ENCODE measurements around the gene COL6A3. TPM values are rescaled to one million over a fixed set of nuclear protein-coding genes. Genes with fewer than 3 reads are reported as not detected.

The COL6A3 gene
- total RNA-seq, 1 donor from 2014 or later, result 0.41 TPM

DNA sequence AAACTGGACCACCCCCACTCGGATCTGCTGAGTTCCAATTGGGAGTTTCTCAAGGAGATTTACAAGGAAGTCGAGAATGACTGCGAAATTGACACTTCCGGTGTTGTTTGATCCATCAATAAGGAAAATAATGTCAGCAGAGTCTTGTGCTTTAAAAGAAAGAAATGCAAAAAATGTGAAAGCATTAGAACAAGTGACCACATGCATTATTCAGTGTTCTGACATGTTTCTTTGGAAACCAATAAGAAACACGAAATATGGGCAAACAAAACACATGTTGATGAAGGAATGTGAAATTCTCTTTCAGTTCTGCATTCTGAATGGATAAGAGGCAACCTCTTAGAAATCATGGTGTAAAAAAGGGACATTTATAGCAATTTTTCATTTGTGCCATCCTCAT, 25.9 kb downstream of the COL6A3 start:
- Histone ChIP-seq H3K4me1 (no peaks in the 10 kb centered on the region), H3K9me3 (ENCODE audit: low read depth) (no peaks in the 10 kb centered on the region), H2AFZ (replicated peaks) (no peak overlapping the region), H3K36me3 (no peaks in the 10 kb centered on the region), H3F3A (ENCODE audit: low read depth) (no peaks in the 10 kb centered on the region), H4K20me1 (ENCODE audit: low read depth) (no peaks in the 10 kb centered on the region), H3K79me2 (ENCODE audit: low read depth) (no peaks in the 10 kb centered on the region), H3K4me3 (no peak overlapping the region), H3K4me2 (no peak overlapping the region), H3K9ac (no peak overlapping the region), H3K27me3 (no peaks in the 10 kb centered on the region), H3K27ac (no peak overlapping the region)
- Mint-ChIP-seq H3K4me1 (peaks cover 3% of the 10 kb centered on the region), H3K9me3 (peaks cover 3% of the 10 kb centered on the region), H3K36me3 (no peaks in the 10 kb centered on the region), H3K27ac (no peak overlapping the region), H3K27me3 (ENCODE audit: insufficient read depth, low read depth) (peaks cover 2% of the 10 kb centered on the region), H3K4me3 (no peak overlapping the region)
- TF ChIP-seq EZH2 (IDR thresholded peaks at IDR 0.05) (no peak), EZH2phosphoT487 (IDR thresholded peaks at IDR 0.05) (no peak)
- TF ChIP-seq, protein P1, sequence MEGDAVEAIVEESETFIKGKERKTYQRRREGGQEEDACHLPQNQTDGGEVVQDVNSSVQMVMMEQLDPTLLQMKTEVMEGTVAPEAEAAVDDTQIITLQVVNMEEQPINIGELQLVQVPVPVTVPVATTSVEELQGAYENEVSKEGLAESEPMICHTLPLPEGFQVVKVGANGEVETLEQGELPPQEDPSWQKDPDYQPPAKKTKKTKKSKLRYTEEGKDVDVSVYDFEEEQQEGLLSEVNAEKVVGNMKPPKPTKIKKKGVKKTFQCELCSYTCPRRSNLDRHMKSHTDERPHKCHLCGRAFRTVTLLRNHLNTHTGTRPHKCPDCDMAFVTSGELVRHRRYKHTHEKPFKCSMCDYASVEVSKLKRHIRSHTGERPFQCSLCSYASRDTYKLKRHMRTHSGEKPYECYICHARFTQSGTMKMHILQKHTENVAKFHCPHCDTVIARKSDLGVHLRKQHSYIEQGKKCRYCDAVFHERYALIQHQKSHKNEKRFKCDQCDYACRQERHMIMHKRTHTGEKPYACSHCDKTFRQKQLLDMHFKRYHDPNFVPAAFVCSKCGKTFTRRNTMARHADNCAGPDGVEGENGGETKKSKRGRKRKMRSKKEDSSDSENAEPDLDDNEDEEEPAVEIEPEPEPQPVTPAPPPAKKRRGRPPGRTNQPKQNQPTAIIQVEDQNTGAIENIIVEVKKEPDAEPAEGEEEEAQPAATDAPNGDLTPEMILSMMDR (IDR thresholded peaks at IDR 0.05), result no peak
- DNase-seq (ENCODE audit: low spot score), result no peak

DNA sequence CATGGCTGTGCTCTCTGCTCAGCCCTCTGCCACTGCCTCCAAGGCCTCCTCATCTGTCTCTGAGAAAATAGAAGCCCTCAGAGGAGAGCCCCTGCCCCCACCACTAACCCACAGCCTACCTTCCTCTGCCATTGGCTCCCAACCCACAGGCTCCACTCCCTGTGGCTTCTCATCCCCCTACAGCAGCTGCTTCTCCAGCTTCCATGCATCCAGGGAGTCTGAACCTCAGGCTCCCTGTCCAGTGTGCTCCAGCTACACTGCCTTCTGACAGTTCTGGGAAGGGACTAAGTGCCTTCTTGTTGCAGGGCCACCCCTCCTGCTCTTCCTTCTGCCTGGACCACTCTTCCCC, 29.3 kb downstream of the COL6A3 start:
- no peak overlapping the region for H2AFZ ChIP-seq (replicated peaks)
- H4K20me1 ChIP-seq (ENCODE audit: low read depth), result no peaks in the 10 kb centered on the region
- Mint-ChIP-seq H3K4me1 (no peaks in the 10 kb centered on the region), H3K36me3 (no peaks in the 10 kb centered on the region), H3K27ac (no peak overlapping the region), H3K27me3 (ENCODE audit: insufficient read depth, low read depth) (peaks cover 2% of the 10 kb centered on the region), H3K9me3 (peaks cover 3% of the 10 kb centered on the region), H3K4me3 (no peak overlapping the region)
- H3K36me3 ChIP-seq, result no peaks in the 10 kb centered on the region
- no peak overlapping the region for H3K9ac ChIP-seq
- H3K9me3 ChIP-seq (ENCODE audit: low read depth), result no peaks in the 10 kb centered on the region
- no peak overlapping the region for H3K27ac ChIP-seq
- no peaks in the 10 kb centered on the region for H3K4me1 ChIP-seq
- H3F3A ChIP-seq (ENCODE audit: low read depth), result no peaks in the 10 kb centered on the region
- no peak for TF ChIP-seq EZH2 (IDR thresholded peaks at IDR 0.05)
- TF ChIP-seq EZH2phosphoT487 (IDR thresholded peaks at IDR 0.05), result no peak
- TF ChIP-seq, protein P1 (IDR thresholded peaks at IDR 0.05), result no peak
- DNase-seq (ENCODE audit: low spot score), result no peak
- no peaks in the 10 kb centered on the region for H3K27me3 ChIP-seq
- H3K4me3 ChIP-seq, result no peak overlapping the region
- no peaks in the 10 kb centered on the region for H3K79me2 ChIP-seq (ENCODE audit: low read depth)
- H3K4me2 ChIP-seq, result no peak overlapping the region

DNA sequence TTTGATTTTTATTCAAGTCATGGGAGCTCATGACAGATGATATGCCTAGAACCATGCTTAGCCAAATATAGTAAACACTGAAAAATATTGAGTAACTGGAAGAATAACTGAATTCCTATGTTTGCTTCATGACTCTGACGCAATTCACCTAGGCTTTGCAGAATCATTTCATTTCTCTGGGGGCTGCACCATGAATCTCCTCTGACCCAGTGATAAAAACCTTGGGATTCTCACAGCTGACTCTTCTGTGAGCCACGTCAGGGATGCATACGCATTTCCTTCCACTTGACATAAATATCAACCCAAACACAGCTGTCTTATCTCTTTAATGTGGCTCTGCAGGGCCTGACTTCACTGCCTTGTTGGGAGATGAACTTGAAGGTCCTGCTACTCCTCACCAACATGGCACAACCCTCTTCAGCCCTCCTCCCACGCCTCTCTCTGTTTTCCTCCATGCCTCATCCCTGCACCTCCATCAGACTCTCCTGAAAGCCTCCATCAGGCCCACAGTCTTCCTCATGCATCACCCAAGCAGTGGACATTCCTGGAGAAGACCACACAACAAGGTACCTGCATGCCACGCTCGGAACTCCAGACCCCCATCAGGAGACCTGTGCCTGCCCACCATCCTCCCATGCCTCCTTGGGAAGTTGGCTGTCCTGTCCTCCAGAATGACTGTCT, 29.8 kb downstream of the COL6A3 start:
- H3K27ac Mint-ChIP-seq, result no peak overlapping the region

More for the DNA sequence above, 29.8 kb downstream of the COL6A3 start:
- H3K4me1 ChIP-seq, result no peaks in the 10 kb centered on the region
- H3K9me3 ChIP-seq (ENCODE audit: low read depth), result no peaks in the 10 kb centered on the region
- Mint-ChIP-seq H3K4me3 (no peak overlapping the region), H3K27me3 (ENCODE audit: insufficient read depth, low read depth) (peaks cover 2% of the 10 kb centered on the region), H3K9me3 (peaks cover 3% of the 10 kb centered on the region), H3K36me3 (no peaks in the 10 kb centered on the region), H3K4me1 (no peaks in the 10 kb centered on the region)
- H3K79me2 ChIP-seq (ENCODE audit: low read depth), result no peaks in the 10 kb centered on the region
- TF ChIP-seq EZH2 (IDR thresholded peaks at IDR 0.05) (no peak), EZH2phosphoT487 (IDR thresholded peaks at IDR 0.05) (no peak)
- TF ChIP-seq, protein P1 (IDR thresholded peaks at IDR 0.05), result no peak
- no peaks in the 10 kb centered on the region for H4K20me1 ChIP-seq (ENCODE audit: low read depth)
- no peak overlapping the region for H3K9ac ChIP-seq
- no peak for DNase-seq (ENCODE audit: low spot score)
- H3K27ac ChIP-seq, result no peak overlapping the region
- no peak overlapping the region for H2AFZ ChIP-seq (replicated peaks)
- H3K4me2 ChIP-seq, result no peak overlapping the region
- H3K36me3 ChIP-seq, result no peaks in the 10 kb centered on the region
- H3F3A ChIP-seq (ENCODE audit: low read depth), result no peaks in the 10 kb centered on the region
- H3K27me3 ChIP-seq, result no peaks in the 10 kb centered on the region
- no peak overlapping the region for H3K4me3 ChIP-seq

All from neural progenitor cell (in vitro differentiated cells).